ENCODE data around the gene LCORL. TPM values are rescaled to one million over a fixed set of nuclear protein-coding genes. Genes with fewer than 3 reads are reported as not detected.

LCORL gene
- total RNA-seq, 1 experiment from 2014 or later: 15.5 TPM

DNA sequence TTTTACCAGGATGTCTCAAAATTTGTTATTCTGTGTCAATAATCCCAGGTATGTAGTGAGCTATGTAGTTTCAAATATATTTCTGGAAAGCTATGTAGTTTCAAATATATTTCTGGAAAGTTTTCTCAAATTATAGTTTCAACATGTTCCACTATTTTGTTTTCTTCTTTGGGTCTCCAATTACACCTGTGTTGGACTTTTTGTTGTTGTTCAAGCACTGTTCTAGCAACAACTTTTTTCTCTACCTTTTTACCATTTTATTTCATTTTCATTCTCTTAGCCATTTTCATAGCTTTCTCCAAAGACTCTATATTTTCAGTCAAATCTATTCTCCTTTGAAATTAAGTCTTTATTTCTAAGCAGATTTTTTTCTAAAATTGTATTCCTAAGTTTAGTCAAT is 88.4 kb downstream of the LCORL start:
- Histone ChIP-seq H3K4me2 (ENCODE audit: insufficient read depth, insufficient read length, low read length) (no peak overlapping the region), H4K20me1 (ENCODE audit: control insufficient read depth, insufficient read depth, insufficient read length) (no peaks in the 10 kb centered on the region), H2AK5ac (ENCODE audit: insufficient read length, low read length) (no peak overlapping the region), H4K8ac (replicated peaks; ENCODE audit: insufficient read length, low read depth, low read length) (no peak overlapping the region), H2BK5ac (ENCODE audit: insufficient read length, low read length) (no peak overlapping the region), H3K27me3 (ENCODE audit: insufficient read depth, low read length) (no peaks in the 10 kb centered on the region), H3K4ac (ENCODE audit: low read depth, low read length) (no peak overlapping the region), H3K9ac (ENCODE audit: extremely low read depth, insufficient read length, low read length) (no peak overlapping the region), H3K4me1 (ENCODE audit: insufficient read depth, low read length) (no peaks in the 10 kb centered on the region), H3K14ac (ENCODE audit: insufficient read depth, low read length) (no peak overlapping the region), H4K91ac (ENCODE audit: insufficient read length, low read depth, low read length) (no peak overlapping the region), H3K23ac (ENCODE audit: insufficient read length, low read depth, low read length) (no peak overlapping the region), H2AFZ (ENCODE audit: low read length) (no peak overlapping the region), H3K56ac (ENCODE audit: insufficient read length, low read depth, low read length) (no peak overlapping the region), H3K23me2 (ENCODE audit: insufficient read length, low read depth, low read length, poor library complexity, severe bottlenecking) (no peaks in the 10 kb centered on the region), H2BK20ac (ENCODE audit: low read depth, low read length, poor library complexity, severe bottlenecking) (no peak overlapping the region), H2BK15ac (ENCODE audit: low read depth, low read length) (no peak overlapping the region), H4K5ac (ENCODE audit: insufficient read length, low read depth, low read length) (no peak overlapping the region), H3K9me3 (ENCODE audit: control insufficient read depth, low read depth, low read length) (no peaks in the 10 kb centered on the region), H3K79me1 (ENCODE audit: insufficient read depth, low read depth, low read length, poor library complexity, severe bottlenecking) (no peaks in the 10 kb centered on the region), H3K27ac (ENCODE audit: insufficient read length, low read depth, low read length) (no peak overlapping the region), H3K18ac (ENCODE audit: insufficient read length, low read depth, low read length) (no peak overlapping the region), H3T11ph (ENCODE audit: low read length) (no peak overlapping the region), H3K79me2 (ENCODE audit: insufficient read depth, low read length) (no peaks in the 10 kb centered on the region), H2BK12ac (ENCODE audit: insufficient read length, low read depth, low read length) (no peak overlapping the region), H2BK120ac (ENCODE audit: low read depth, low read length, poor library complexity, severe bottlenecking) (no peak overlapping the region)
- DNase-seq: no peak
- no peak overlapping the region for H3K27ac Mint-ChIP-seq
- no peaks in the 10 kb centered on the region for H3K27me3 Mint-ChIP-seq (ENCODE audit: low read depth)
- TF ChIP-seq, protein P1, sequence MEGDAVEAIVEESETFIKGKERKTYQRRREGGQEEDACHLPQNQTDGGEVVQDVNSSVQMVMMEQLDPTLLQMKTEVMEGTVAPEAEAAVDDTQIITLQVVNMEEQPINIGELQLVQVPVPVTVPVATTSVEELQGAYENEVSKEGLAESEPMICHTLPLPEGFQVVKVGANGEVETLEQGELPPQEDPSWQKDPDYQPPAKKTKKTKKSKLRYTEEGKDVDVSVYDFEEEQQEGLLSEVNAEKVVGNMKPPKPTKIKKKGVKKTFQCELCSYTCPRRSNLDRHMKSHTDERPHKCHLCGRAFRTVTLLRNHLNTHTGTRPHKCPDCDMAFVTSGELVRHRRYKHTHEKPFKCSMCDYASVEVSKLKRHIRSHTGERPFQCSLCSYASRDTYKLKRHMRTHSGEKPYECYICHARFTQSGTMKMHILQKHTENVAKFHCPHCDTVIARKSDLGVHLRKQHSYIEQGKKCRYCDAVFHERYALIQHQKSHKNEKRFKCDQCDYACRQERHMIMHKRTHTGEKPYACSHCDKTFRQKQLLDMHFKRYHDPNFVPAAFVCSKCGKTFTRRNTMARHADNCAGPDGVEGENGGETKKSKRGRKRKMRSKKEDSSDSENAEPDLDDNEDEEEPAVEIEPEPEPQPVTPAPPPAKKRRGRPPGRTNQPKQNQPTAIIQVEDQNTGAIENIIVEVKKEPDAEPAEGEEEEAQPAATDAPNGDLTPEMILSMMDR (conservative IDR thresholded peaks at IDR 0.05): no peak
- H3K9me3 Mint-ChIP-seq: peaks cover 11 to 20% of the 10 kb centered on the region in 2 experiments; a peak in 4 of 5 replicates
- no peak overlapping the region for H3K4me3 Mint-ChIP-seq
- no peaks in the 10 kb centered on the region for H3K4me1 Mint-ChIP-seq
- peaks cover 19 to 45% (median 22%) of the 10 kb centered on the region in 3 experiments for H3K36me3 Mint-ChIP-seq (ENCODE audit: insufficient read depth in 1 of 3, low read depth in 3 of 3)

All from H9 (cell line).